Endothelial cell of umbilical vein (primary cell): ENCODE data around the gene ALDH3B2.

Experiments
- EZH2 ChIP-seq: IDR thresholded peaks from 2 replicates; pipeline ENCODE4 v1.6.1; 2012; ENCODE audit warnings: borderline replicate concordance, low read depth, mild to moderate bottlenecking, moderate library complexity, low read length, inconsistent platforms; ENCODE audit not compliant: severe bottlenecking
- FOS ChIP-seq: IDR thresholded peaks from 2 replicates; pipeline ENCODE4 v1.6.1; 2011; ENCODE audit warnings: mild to moderate bottlenecking, low read length, moderate library complexity, borderline replicate concordance; ENCODE audit not compliant: insufficient read depth
- GATA2 ChIP-seq: IDR thresholded peaks from 2 replicates; pipeline ENCODE4 v1.7.0; 2011; ENCODE audit warnings: low read depth, mild to moderate bottlenecking, moderate library complexity, mixed read lengths, low read length; ENCODE audit not compliant: insufficient read length, insufficient read depth
- JUN ChIP-seq: IDR thresholded peaks from 2 replicates; pipeline ENCODE4 v1.6.1; 2011; ENCODE audit warnings: borderline replicate concordance, low read depth; ENCODE audit not compliant: insufficient read length, insufficient read depth
- MYC ChIP-seq: IDR thresholded peaks from one replicate; pipeline ENCODE4 v1.6.1; 2011; ENCODE audit warnings: mild to moderate bottlenecking, low read depth, low read length
- POLR2A ChIP-seq: IDR thresholded peaks from 2 replicates; pipeline ENCODE4 v1.6.1; 2012; ENCODE audit warnings: low read depth, mild to moderate bottlenecking, control low read depth, low read length
- POLR2AphosphoS5 ChIP-seq: IDR thresholded peaks from 2 replicates; pipeline ENCODE4 v1.6.1; 2012; ENCODE audit warnings: low read depth, mild to moderate bottlenecking, control low read depth, low read length, moderate library complexity; ENCODE audit not compliant: insufficient read depth
- TF ChIP-seq, protein P1 (sequence below), 2 donors: IDR thresholded peaks; 1 replicate in 1 of 2; 2 replicates in 1 of 2; pipeline ENCODE4 v1.5.1; 2011; ENCODE audit warnings: low read length in 2 of 2, mild to moderate bottlenecking in 2 of 2, moderate library complexity in 2 of 2, control low read depth in 1 of 2, inconsistent platforms in 1 of 2, low read depth in 1 of 2; ENCODE audit not compliant: insufficient read depth in 1 of 2; ENCODE audit errors: extremely low read depth in 1 of 2
- TF ChIP-seq, protein P2 (sequence below): IDR thresholded peaks from 2 replicates; pipeline ENCODE4 v1.6.1; 2011; ENCODE audit not compliant: insufficient read depth, insufficient read length

DNA sequence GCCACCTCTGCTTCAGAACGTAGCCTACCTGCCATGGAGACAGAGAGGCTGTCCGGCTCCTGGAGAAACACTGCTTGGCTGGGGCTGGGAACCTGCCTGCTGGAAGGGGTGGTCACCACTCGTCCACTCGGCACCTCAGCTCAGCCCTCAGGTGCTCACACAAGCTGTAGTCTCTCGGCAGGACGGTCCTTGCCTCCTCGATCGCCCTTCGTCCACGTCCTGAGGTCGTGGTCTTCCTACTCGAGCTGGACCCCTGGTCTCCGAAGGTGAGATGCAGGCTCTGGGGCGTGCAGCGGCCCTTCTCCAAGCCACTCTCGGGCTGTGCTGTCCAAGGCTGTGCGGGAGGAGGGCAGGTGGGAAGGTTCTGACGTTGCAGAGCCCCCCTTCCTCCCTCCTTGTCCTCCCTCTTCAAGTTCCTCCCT lies 35.0 kb downstream of the ALDH3B2 start, which contains the start of gene TBX10:
- TF ChIP-seq MYC, result no peak
- TF ChIP-seq, protein P1, sequence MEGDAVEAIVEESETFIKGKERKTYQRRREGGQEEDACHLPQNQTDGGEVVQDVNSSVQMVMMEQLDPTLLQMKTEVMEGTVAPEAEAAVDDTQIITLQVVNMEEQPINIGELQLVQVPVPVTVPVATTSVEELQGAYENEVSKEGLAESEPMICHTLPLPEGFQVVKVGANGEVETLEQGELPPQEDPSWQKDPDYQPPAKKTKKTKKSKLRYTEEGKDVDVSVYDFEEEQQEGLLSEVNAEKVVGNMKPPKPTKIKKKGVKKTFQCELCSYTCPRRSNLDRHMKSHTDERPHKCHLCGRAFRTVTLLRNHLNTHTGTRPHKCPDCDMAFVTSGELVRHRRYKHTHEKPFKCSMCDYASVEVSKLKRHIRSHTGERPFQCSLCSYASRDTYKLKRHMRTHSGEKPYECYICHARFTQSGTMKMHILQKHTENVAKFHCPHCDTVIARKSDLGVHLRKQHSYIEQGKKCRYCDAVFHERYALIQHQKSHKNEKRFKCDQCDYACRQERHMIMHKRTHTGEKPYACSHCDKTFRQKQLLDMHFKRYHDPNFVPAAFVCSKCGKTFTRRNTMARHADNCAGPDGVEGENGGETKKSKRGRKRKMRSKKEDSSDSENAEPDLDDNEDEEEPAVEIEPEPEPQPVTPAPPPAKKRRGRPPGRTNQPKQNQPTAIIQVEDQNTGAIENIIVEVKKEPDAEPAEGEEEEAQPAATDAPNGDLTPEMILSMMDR (IDR thresholded peaks at IDR 0.05; ENCODE audit: extremely low read depth in 1 of 2, insufficient read depth in 1 of 2, low read depth in 1 of 2, low read length in 2 of 2), result no peak
- TF ChIP-seq POLR2AphosphoS5, result no peak
- TF ChIP-seq POLR2A, result no peak
- TF ChIP-seq EZH2, result no peak
- TF ChIP-seq JUN, result no peak
- TF ChIP-seq GATA2, result no peak
- no peak for TF ChIP-seq FOS
- TF ChIP-seq, protein P2, sequence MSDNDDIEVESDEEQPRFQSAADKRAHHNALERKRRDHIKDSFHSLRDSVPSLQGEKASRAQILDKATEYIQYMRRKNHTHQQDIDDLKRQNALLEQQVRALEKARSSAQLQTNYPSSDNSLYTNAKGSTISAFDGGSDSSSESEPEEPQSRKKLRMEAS, result no peak
